Upper lobe of right lung (tissue), 1 donor: ENCODE data around the gene SNRNP200. TPM values are rescaled to one million over a fixed set of nuclear protein-coding genes. Genes with fewer than 3 reads are reported as not detected.

Experiments used
- ATAC-seq: fragments of 200-7000 bp; cut with Tn5 transposase; one replicate; pipeline ENCODE4 v1.9.1; 2020; ENCODE audit warnings: mild to moderate bottlenecking, moderate library complexity
- DNase-seq: peaks from one replicate; pipeline ENCODE4 v3.0.0-alpha.2; 2020
- H3K27ac ChIP-seq: fragments of 200-600 bp; one replicate; pipeline ENCODE4 v1.8.0; 2022
- H3K27me3 ChIP-seq: fragments of 200-600 bp; one replicate; pipeline ENCODE4 v1.8.0; 2022; ENCODE audit warnings: mild to moderate bottlenecking
- H3K36me3 ChIP-seq: fragments of 200-600 bp; one replicate; pipeline ENCODE4 v1.8.0; 2022
- H3K4me1 ChIP-seq: fragments of 200-600 bp; one replicate; pipeline ENCODE4 v1.8.0; 2022
- H3K4me3 ChIP-seq: fragments of 200-600 bp; one replicate; pipeline ENCODE4 v1.8.0; 2022; ENCODE audit warnings: mild to moderate bottlenecking
- H3K9me3 ChIP-seq: fragments of 200-600 bp; one replicate; pipeline ENCODE4 v1.8.0; 2022
- CTCF ChIP-seq: fragments of 200-600 bp; IDR thresholded peaks from one replicate; pipeline ENCODE4 v1.8.0; 2022; ENCODE audit warnings: antibody characterized with exemption
- intact Hi-C: fragments of 100-400 bp; cut with DNase I; formaldehyde crosslinking; loops from one replicate; pipeline ENCODE4 v1.11.0; 2022
- total RNA-seq: library from RNA; stranded (reverse); fragmentation: NEBNext Ultra II Directional; extraction: Animal tissue kit (Norgen Biotek cat#: 25700); gene quantifications from one replicate; pipeline ENCODE4 v1.2.1, GENCODE V29; 2021
- donor health status: DM: no; HTN: yes; CAD: no; lungs with severe emphysema.

The SNRNP200 gene
- total RNA-seq, 1 donor from 2014 or later = 91.2 TPM

- no peak for TF ChIP-seq CTCF
- Histone ChIP-seq H3K27ac (no peak overlapping the region), H3K4me1 (peaks cover 5% of the 10 kb centered on the region), H3K9me3 (no peaks in the 10 kb centered on the region), H3K36me3 (no peaks in the 10 kb centered on the region), H3K4me3 (no peak overlapping the region), H3K27me3 (peaks cover 10% of the 10 kb centered on the region)
- DNase-seq (no peak), ATAC-seq (no peak)
- intact Hi-C loops = no loop called here
These were observed 24.5 kb upstream of the SNRNP200 start for GRCh38 chr2:96329874-96330273.

GRCh38 chr2:96329456-96329855 lies 24.1 kb upstream of the SNRNP200 start:
- TF ChIP-seq CTCF = no peak
- H3K4me1 ChIP-seq = peaks cover under 1% of the 10 kb centered on the region
- H3K9me3 ChIP-seq = no peaks in the 10 kb centered on the region
- intact Hi-C loops = no loop called here
- peaks cover 10% of the 10 kb centered on the region for H3K27me3 ChIP-seq
- no peak overlapping the region for H3K4me3 ChIP-seq
- ATAC-seq (no peak), DNase-seq (no peak)
- H3K27ac ChIP-seq = no peak overlapping the region
- no peaks in the 10 kb centered on the region for H3K36me3 ChIP-seq

- no peak for TF ChIP-seq CTCF
- no peaks in the 10 kb centered on the region for H3K9me3 ChIP-seq
- peaks cover 30% of the 10 kb centered on the region for H3K27me3 ChIP-seq
- H3K27ac ChIP-seq = no peak overlapping the region
- no peak for ATAC-seq
- intact Hi-C loops = no loop called here
- no peak for DNase-seq
- no peaks in the 10 kb centered on the region for H3K36me3 ChIP-seq
- H3K4me3 ChIP-seq = no peak overlapping the region
- H3K4me1 ChIP-seq = no peaks in the 10 kb centered on the region
These were observed 21.9 kb upstream of the SNRNP200 start for GRCh38 chr2:96326990-96327820.

GRCh38 chr2:96326564-96326963 lies 21.2 kb upstream of the SNRNP200 start:
- no peak for TF ChIP-seq CTCF
- Histone ChIP-seq H3K27ac (no peak overlapping the region), H3K4me1 (no peaks in the 10 kb centered on the region), H3K9me3 (no peaks in the 10 kb centered on the region), H3K36me3 (no peaks in the 10 kb centered on the region), H3K27me3 (peaks cover 34% of the 10 kb centered on the region), H3K4me3 (no peak overlapping the region)
- DNase-seq (no peak), ATAC-seq (no peak)
- intact Hi-C loops = no loop called here

- peaks cover 34% of the 10 kb centered on the region for H3K27me3 ChIP-seq
- no peaks in the 10 kb centered on the region for H3K4me1 ChIP-seq
- DNase-seq = no peak
- no peaks in the 10 kb centered on the region for H3K9me3 ChIP-seq
- no peak for TF ChIP-seq CTCF
- peak overlapping the region; percentile 47 for H3K27ac ChIP-seq
- intact Hi-C loops = no loop called here
- peak overlapping the region; percentile 52 for H3K4me3 ChIP-seq
- ATAC-seq = peak; percentile 9
- no peaks in the 10 kb centered on the region for H3K36me3 ChIP-seq
These were observed 20.5 kb upstream of the SNRNP200 start for GRCh38 chr2:96325884-96326255.
